ENCODE data around the gene SDHB. TPM values are rescaled to one million over a fixed set of nuclear protein-coding genes. Genes with fewer than 3 reads are reported as not detected.
A peak's percentile ranks its signal among the peaks of the same experiment; 100 is the strongest.
"Not testable (repeated sequence)": the region's sequence is repeated elsewhere in the genome, so short reads cannot be mapped to it uniquely, and the experiment has no call there.

Gene SDHB
- total RNA-seq, 1 donor from 2014 or later, result 64.1 TPM

GRCh38 chr1:17075470-17076255, 21.8 kb upstream of the SDHB start:
- DNase-seq (ENCODE audit: low spot score), result no peak

- no peak for DNase-seq (ENCODE audit: low spot score)
Measured at GRCh38 chr1:17071794-17072193, 18.0 kb upstream of the SDHB start.

DNA sequence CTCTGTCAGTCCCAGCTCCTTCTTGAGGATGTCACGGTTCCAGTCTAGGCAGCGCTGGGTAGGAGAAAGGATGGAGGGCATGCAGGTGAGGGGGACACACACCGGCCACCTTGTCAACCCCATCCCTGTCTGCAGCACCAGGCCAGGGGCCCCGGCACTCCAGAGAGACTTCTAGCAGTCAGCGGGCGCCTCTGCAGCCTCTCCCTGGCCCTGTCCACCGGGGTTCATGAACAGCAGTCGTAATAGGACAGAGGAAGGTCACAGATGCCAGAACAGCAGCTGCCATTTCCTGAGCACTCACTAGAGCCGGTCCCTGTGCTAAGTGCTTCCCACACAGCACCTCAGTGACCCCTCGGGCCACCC, 16.3 kb upstream of the SDHB start:
- no peak for DNase-seq (ENCODE audit: low spot score)

- no peak for DNase-seq (ENCODE audit: low spot score)
Measured at GRCh38 chr1:17069452-17070162, 15.8 kb upstream of the SDHB start.

DNA sequence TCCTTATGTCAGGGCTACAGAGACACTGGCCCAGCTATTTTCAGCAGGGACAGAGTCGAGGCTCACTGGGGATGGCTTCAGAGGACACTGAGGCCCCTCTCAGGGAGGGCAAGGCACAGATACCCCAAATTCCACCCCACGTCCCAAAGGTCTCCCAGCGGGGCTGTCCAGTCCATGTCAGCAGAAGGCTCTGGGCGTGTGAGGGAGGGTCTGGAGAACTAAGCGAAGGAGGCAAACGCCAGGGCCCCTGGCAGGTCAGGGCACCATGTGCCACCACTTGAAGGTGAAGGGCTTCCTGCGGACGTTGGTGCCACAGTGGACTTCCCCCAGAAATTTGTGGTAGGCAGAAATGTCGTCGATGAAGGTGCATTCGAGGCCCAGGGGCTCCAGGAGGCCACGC, 15.0 kb upstream of the SDHB start:
- no peak for DNase-seq (ENCODE audit: low spot score)

GRCh38 chr1:17067465-17068240, 13.8 kb upstream of the SDHB start:
- DNase-seq (ENCODE audit: low spot score), result no peak

DNA sequence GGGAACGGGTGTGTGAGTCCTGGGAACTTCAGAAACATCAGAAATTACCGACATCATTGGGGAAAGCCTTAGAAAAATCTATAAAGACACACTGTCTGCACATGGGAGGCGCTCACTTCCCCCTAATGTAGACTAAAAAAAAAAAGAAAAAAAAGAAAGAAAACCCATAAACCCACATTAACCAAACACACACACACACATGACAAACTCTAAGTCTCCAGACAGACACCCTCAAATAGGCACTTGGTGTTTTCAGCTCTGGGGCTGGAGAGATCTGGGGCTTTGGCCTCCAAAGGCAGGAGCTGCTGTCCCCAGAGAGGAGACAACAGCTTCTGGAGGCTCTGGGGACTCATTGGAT, 13.2 kb upstream of the SDHB start:
- DNase-seq (ENCODE audit: low spot score), result no peak

GRCh38 chr1:17066361-17067068, 12.7 kb upstream of the SDHB start:
- no peak for DNase-seq (ENCODE audit: low spot score)

DNA sequence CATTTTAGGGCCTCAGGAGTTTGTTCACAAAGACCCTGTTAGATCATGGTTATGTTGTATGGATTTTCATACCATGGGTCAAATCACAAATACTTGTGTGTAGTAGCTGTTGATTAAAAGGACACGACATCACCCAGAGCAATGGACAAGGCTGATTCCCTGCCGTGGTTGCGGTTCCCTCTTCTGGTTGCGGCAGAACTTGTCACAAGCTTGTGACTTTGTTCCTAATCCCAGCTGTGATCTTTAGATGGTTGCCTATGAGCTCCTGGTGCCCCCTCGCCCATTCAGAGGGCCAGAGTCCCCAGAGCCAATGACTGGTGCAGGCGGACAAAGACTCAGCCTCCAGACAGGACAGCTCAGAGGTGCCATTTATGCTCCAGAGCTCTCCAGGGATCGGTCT, 11.8 kb upstream of the SDHB start:
- DNase-seq (ENCODE audit: low spot score), result no peak

- not testable (repeated sequence) for DNase-seq (ENCODE audit: low spot score)
Measured at GRCh38 chr1:17062751-17063150, 8.9 kb upstream of the SDHB start.

DNA sequence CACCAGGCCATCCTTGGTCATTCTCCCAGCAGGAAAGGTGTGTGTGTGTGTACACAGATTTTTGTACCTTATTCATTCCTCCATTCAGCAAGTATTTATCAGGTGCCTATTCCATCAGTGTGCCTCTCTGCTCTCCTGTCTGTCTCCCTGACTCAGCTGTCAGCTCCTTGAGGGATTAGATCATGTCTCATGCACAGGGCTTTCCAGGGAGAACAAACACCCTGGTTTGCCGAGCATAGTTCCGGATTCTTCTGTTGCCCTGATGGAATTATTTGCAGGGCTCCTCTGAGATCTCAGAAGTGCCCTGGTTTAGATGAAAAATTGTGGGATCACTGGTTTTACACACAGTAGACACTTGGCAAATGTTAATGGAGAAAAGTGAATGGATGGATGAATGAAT, 8.1 kb upstream of the SDHB start:
- no peak for DNase-seq (ENCODE audit: low spot score)

- DNase-seq (ENCODE audit: low spot score), result no peak
Measured at GRCh38 chr1:17061486-17061885, 7.7 kb upstream of the SDHB start.

DNA sequence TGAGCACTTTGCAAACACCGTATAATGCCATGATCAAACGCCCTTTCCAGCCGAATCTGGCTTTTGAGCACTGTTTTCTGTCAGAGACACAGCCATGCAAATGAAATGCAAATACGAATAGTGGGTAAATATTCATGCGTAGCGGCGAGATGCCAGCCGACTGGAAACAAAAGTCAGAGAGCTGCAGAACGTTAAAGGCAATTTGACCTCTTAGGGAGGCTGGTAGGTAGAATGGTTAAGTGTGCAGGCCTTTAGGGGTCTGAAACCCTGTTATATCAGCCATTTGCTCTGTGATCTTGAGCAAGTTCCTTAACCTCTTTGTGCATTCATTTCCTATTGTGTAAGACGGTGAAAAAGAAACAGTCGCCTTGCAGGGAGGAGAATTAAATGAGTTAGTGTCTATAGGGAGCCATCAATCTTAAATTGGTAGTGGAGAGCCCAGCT, 6.5 kb upstream of the SDHB start:
- no peak for DNase-seq (ENCODE audit: low spot score)

- peak; percentile 60 for DNase-seq (ENCODE audit: low spot score)
Measured at GRCh38 chr1:17059391-17060305, 5.8 kb upstream of the SDHB start.

- DNase-seq (ENCODE audit: low spot score), result no peak
Measured at GRCh38 chr1:17056551-17056950, 2.7 kb upstream of the SDHB start.

GRCh38 chr1:17055801-17056200, 2.0 kb upstream of the SDHB start:
- no peak for DNase-seq (ENCODE audit: low spot score)

GRCh38 chr1:17053086-17053684, 647 bp downstream of the SDHB start:
- no peak for DNase-seq (ENCODE audit: low spot score)

- DNase-seq (ENCODE audit: low spot score), result no peak
Measured at GRCh38 chr1:17052641-17053040, 1.2 kb downstream of the SDHB start.

DNA sequence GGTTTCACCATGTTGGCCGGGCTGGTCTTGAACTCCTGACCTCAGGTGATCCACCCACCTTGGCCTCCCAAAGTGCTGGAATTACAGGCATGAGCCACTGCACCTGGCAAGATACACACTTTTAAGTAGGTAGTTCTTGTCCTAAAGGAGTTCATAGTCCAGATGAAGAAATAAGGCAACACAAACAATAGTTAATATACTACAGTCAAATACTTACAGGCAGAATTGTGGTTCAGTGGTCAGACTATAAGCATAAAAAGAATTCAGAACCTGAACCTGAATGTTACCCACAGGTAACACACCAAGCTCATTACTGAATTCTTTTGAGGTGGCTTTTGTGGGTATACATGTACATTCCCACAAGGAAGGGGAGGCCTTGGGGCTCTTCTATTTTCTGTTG, 1.8 kb downstream of the SDHB start:
- no peak for DNase-seq (ENCODE audit: low spot score)

DNA sequence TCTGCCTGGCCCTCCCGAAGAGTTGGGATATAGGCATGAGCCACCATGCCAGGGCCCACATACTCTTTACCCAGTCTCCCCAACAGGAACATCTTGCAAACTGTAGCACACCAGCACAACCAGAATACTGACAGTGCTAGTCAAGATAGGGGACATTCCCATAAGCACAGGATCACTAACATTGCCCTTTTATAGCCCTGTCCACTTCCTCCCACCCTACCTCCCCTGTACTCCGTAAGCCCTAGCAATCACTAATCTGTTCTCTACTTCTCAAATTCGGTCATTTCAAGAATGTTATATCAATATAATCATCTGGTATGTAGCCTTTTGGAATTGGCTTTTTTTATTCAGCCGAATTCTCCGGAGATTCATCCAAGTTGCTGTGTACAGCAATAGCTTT, 5.9 kb downstream of the SDHB start:
- no peak for DNase-seq (ENCODE audit: low spot score)

DNA sequence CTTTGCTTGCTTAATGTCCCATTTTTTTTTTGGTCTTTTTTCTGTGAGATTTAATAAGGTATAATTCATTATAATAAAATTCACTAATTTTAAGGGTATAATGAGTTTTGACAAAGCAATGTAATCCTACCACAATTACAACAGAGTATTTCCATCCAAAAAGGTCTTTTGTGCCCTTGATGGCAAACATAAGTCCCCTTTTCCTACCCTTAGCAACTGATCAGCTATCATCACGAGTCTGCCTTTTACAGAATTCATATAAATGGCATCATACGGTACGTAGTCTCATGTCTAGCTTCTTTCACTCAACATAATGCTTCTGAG, 7.5 kb downstream of the SDHB start:
- no peak for DNase-seq (ENCODE audit: low spot score)
